ENCODE data around the gene ALCAM.

Gene ALCAM

DNA sequence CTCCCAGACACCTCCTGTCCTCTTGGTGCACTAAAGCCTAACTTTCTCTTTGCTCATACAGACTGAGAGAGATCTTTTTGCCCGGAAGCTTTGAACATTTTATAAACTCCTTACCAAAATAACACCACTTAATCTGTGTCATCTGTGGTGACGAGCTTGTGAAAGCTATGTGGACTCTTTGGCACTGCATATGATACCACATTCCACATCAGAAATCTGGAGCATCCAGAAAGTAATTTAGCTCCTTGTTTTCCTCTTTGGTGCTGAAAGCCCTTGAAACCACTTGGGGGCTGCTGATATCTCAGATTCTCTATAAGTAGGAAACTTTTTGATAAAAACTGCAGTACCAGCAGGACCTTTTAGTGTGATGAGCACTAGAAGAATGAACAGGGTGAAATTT, 128.3 kb downstream of the ALCAM start:
- TF ChIP-seq, protein P1, sequence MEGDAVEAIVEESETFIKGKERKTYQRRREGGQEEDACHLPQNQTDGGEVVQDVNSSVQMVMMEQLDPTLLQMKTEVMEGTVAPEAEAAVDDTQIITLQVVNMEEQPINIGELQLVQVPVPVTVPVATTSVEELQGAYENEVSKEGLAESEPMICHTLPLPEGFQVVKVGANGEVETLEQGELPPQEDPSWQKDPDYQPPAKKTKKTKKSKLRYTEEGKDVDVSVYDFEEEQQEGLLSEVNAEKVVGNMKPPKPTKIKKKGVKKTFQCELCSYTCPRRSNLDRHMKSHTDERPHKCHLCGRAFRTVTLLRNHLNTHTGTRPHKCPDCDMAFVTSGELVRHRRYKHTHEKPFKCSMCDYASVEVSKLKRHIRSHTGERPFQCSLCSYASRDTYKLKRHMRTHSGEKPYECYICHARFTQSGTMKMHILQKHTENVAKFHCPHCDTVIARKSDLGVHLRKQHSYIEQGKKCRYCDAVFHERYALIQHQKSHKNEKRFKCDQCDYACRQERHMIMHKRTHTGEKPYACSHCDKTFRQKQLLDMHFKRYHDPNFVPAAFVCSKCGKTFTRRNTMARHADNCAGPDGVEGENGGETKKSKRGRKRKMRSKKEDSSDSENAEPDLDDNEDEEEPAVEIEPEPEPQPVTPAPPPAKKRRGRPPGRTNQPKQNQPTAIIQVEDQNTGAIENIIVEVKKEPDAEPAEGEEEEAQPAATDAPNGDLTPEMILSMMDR (IDR thresholded peaks at IDR 0.05), result no peak
- Histone ChIP-seq H3K27ac (no peak overlapping the region), H3K9me3 (peaks cover 7% of the 10 kb centered on the region), H3K4me1 (ENCODE audit: control insufficient read depth in 1 of 2, insufficient read depth in 1 of 2, low read depth in 1 of 2, low read length in 1 of 2) (peaks cover 17 to 19% of the 10 kb centered on the region in 2 experiments), H3K4me3 (ENCODE audit: low read depth in 1 of 2, low read length in 1 of 2) (no peak overlapping the region), H3K27me3 (no peaks in the 10 kb centered on the region), H3K36me3 (no peaks in the 10 kb centered on the region)

DNA sequence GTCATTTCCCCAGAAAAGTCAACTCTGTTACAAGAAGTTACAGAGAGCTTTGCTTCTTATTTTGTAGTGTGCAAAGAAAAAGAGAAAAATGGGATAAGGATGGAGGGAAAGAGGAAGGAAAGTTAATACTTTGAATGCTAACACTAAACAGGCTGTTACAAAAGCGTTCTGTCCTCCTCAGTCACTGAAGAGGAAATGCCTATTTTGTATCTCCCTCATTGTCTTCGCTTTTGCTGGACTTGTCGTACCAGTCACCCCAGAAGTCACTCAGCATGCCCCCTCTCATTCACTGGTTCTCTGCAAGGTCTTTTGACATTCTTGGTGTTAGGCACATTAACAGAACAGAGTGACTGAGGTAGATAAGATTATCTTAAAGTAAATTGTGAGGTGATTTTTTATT, 129.6 kb downstream of the ALCAM start:
- no peaks in the 10 kb centered on the region for H3K36me3 ChIP-seq
- H3K9me3 ChIP-seq, result no peaks in the 10 kb centered on the region
- no peaks in the 10 kb centered on the region for H3K27me3 ChIP-seq
- H3K4me1 ChIP-seq (ENCODE audit: control insufficient read depth in 1 of 2, insufficient read depth in 1 of 2, low read depth in 1 of 2, low read length in 1 of 2), result peaks cover 30 to 32% of the 10 kb centered on the region in 2 experiments
- TF ChIP-seq, protein P1 (IDR thresholded peaks at IDR 0.05), result no peak
- H3K27ac ChIP-seq, result peak overlapping the region; percentile 42
- H3K4me3 ChIP-seq (ENCODE audit: low read depth in 1 of 2, low read length in 1 of 2), result no peak overlapping the region

DNA sequence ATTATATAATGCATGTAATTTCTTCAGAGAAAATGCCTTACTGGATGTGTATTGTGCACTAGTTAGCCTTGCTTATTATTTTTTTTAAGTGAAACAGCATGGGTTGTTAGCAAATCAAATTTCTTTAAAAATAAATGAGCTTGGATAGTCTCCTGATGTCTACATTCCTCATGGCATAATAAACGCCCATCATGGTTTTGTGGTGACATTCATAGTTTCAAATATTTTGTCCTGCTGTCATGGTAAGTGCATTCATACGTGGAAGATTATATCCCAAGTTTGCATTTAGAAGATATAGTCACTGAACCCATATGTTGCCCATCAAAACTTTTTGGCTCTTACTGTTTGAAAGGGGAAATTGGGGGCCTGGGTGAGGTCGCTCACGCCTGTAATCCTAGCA, 130.7 kb downstream of the ALCAM start:
- Histone ChIP-seq H3K27me3 (no peaks in the 10 kb centered on the region), H3K4me1 (ENCODE audit: control insufficient read depth in 1 of 2, insufficient read depth in 1 of 2, low read depth in 1 of 2, low read length in 1 of 2) (peaks cover 32% of the 10 kb centered on the region in 2 experiments), H3K27ac (no peak overlapping the region), H3K36me3 (no peaks in the 10 kb centered on the region), H3K4me3 (ENCODE audit: low read depth in 1 of 2, low read length in 1 of 2) (no peak overlapping the region), H3K9me3 (no peaks in the 10 kb centered on the region)
- TF ChIP-seq, protein P1 (IDR thresholded peaks at IDR 0.05), result no peak

DNA sequence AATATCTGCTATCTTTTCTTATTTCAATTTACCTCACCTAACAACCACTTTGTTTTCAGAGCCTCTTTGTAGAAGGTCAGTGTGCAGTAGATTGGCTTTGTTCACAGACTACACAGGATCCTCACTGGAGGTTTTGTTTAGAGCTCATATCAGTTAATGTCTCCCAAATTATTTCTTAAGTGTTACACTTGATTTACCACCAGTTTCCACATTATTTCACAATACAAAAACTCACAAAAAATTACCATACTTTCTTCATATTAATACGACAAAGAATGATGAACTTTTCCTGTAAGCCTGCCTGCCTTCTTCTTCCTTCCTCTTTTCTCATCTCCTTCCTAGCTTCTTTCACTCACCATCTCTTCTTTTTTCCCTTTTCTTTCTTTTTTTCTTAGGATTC, 133.3 kb downstream of the ALCAM start:
- Histone ChIP-seq H3K9me3 (no peaks in the 10 kb centered on the region), H3K27ac (peak overlapping the region; percentile 67), H3K4me1 (ENCODE audit: control insufficient read depth in 1 of 2, insufficient read depth in 1 of 2, low read depth in 1 of 2, low read length in 1 of 2) (peaks cover 36 to 49% of the 10 kb centered on the region in 2 experiments), H3K27me3 (no peaks in the 10 kb centered on the region), H3K36me3 (no peaks in the 10 kb centered on the region), H3K4me3 (ENCODE audit: low read depth in 1 of 2, low read length in 1 of 2) (no peak overlapping the region)
- TF ChIP-seq, protein P1 (IDR thresholded peaks at IDR 0.05), result no peak

DNA sequence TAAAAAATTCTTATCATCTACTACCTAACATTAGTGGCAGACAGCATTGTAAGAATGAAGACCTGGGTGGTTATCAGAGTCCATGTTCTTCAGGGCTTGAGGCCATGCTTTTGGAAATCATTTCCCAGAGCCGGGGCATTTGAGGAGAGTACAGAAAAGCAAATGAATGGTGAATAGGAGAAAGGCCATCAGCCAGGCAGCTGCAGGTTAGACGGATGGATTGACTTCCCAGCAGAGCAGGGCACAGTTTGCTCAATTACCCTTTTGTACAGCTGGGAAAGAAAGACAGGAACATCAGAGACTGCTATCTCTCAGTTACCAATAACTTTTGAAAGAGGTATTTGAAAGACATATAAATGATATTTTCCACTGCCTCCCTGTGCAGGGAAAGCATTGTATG, 135.6 kb downstream of the ALCAM start:
- Histone ChIP-seq H3K27ac (no peak overlapping the region), H3K27me3 (no peaks in the 10 kb centered on the region), H3K9me3 (no peaks in the 10 kb centered on the region), H3K4me3 (ENCODE audit: low read depth in 1 of 2, low read length in 1 of 2) (no peak overlapping the region), H3K36me3 (no peaks in the 10 kb centered on the region), H3K4me1 (ENCODE audit: control insufficient read depth in 1 of 2, insufficient read depth in 1 of 2, low read depth in 1 of 2, low read length in 1 of 2) (peaks cover 40 to 52% of the 10 kb centered on the region in 2 experiments)
- TF ChIP-seq, protein P1 (IDR thresholded peaks at IDR 0.05), result no peak

DNA sequence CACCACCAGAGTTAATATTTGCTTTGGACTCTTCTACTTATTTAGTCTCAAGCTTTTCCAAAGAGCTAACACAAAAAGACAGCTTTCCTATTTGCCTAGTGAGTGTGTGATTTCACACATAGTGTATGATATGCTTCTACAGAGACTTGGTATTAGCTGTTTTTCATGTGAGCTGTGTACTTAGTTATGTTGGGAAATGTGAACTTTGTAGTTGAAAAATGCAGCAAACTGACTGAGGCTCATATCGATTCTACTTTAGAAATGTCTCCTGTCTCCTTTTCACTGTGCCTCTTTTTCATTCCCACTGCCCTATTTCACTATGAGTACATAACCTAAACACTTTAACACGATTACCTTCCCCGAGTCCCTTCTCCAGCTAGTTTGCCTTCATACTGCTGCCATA, 136.5 kb downstream of the ALCAM start:
- no peaks in the 10 kb centered on the region for H3K27me3 ChIP-seq
- H3K4me1 ChIP-seq (ENCODE audit: control insufficient read depth in 1 of 2, insufficient read depth in 1 of 2, low read depth in 1 of 2, low read length in 1 of 2), result peaks cover 46 to 52% of the 10 kb centered on the region in 2 experiments
- TF ChIP-seq, protein P1 (IDR thresholded peaks at IDR 0.05), result no peak
- H3K36me3 ChIP-seq, result no peaks in the 10 kb centered on the region
- no peaks in the 10 kb centered on the region for H3K9me3 ChIP-seq
- no peak overlapping the region for H3K4me3 ChIP-seq (ENCODE audit: low read depth in 1 of 2, low read length in 1 of 2)
- H3K27ac ChIP-seq, result no peak overlapping the region

Measured in neutrophil (primary cell).